ENCODE data around the gene GNAI2. TPM values are rescaled to one million over a fixed set of nuclear protein-coding genes. Genes with fewer than 3 reads are reported as not detected.
"Not testable (repeated sequence)": the region's sequence is repeated elsewhere in the genome, so short reads cannot be mapped to it uniquely, and the experiment has no call there.

The GNAI2 gene
- total RNA-seq, 1 donor from 2014 or later, result 92.0 TPM

DNA sequence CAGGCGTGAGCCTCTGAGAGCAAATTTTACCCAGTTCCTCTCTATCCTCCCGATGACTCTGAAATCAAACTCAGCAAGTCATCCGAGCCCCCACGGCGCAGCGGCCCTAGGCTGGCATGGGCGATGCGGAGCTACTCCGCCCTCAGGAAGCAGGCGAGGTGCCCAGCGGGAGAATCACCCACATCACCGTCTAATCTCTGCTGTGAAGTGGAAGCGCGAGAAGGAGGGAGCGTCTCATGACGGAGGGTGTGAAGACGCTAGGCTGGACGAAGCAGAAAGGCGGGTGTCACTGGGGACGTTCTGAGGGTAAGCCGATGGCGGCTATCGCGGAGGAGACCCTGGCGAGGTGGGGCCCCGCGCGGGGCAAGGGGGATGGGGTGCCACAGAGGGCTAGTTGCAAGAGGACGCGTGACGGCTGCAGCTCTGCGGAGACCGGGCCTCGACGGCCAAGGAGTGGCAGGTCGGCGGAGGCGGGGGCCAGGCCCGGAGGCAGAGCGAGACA, 9.1 kb upstream of the GNAI2 start:
- peak; percentile 23 for ATAC-seq

DNA sequence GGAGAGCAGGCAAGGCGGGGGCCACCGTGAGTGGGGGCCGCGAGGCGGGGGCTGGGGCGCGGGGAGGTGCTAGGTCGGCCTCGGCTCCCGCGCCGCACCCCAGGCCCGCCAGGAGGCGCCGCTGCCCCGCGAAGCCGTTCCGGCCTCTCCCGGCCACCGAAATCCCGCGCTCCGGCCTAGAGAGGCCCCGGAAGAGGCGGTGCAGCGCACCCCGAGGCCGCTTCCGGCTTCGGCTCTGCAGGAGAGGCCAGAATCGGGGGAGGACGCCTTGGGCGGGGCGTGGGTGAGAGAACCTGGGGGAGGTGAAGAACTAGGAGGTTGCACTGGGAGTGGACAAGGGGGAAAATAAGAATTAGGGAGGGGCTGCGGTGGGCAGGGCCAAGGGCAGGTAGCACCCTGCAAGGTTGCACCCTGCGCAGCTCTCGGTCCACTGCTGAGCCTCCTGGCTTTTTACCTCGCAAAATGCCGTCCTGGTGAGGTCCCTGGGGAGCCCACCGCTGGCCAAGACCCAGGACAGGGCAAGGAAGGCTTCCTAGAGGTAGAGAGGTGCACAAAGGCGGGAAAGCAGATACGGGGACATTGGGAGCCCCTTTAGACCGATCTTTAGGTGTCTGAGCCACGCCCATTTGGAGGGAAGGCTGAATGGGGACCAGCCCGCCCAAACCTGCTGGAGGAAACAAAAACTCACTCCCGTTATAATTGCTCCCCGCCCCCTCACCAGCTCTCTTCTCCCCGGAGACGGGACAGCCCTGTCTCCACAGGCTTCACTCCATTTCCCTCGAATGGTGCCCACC, 8.4 kb upstream of the GNAI2 start:
- peak; percentile 84 for ATAC-seq

DNA sequence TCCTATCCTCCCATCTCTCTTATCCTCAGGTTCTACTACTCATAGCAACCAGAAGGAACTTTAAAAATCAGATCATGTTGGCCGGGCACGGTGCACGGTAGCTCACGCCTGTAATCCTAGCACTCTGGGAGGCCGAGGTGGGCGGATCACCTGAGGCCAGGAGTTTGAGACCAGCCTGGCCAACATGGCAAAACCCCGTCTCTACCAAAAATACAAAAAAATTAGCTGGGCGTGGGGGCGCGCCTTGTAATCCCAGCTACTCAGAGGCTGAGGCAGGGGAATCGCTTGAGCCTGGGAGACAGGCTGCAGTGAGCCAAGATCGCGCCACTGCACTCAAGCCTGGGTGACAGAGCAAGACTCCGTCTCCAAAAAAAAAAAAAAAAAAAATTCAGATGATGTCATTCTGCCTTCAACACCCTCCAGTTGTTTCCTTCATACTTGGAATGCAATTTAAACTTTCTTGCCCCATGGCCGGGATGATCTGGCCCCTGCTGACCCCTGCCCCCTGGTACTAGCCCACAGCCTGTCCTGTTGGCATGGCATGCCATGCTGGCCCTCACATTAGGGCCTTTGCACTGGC, 7.7 kb upstream of the GNAI2 start:
- not testable (repeated sequence) for ATAC-seq

DNA sequence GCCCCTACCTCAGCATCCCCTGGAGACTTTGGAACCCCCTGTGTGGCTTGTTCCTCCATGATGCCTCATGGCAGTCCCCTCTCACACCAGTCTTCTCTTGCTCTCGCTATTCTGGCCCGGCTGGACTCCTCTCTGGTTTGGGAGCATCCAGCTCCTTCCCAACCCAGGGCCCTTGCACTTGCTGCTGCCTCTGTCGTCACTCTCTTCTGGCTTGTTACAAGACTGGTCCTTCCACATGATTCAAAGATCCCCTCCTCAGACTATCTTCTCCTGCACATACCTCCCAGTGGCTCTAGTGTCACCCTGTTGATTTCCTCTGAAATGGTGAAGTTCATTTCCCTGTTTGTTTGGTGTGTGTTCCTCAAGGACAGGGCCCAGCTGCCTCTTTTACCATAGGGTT, 6.5 kb upstream of the GNAI2 start:
- ATAC-seq, result no peak

DNA sequence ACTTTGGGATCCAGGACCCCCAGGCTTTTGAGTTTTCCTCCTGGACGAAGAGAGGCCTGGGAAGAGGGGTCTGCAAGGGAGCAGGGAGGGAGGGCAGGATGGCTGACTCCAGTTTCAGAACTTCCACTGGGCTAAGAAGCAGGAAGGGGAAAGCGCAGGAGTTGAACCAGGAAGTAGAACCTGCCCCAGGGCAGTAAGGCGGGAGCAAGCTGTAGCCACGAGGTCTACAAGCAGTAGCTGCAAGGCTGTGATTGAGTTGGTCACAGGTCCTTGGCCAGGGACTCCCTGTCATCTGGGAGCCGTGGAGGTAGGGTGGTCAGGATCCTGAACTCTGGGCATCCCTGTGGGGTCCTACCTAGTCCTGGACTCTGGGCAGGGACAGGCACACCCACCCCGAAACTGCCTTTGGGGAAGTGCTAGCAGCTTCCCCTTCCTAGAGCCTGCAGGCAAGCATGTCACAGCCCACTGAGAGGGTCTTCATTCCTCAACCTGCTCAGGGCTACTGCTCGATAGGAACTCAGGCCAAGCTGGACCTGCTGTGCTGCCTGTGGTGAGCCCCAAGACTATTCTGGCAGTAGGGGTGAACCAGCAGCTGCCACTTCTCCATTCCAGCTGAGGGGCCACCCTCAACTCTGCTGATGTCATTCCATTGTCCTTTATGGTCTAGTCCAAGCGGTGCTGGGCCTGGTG, 5.8 kb upstream of the GNAI2 start:
- no peak for ATAC-seq

DNA sequence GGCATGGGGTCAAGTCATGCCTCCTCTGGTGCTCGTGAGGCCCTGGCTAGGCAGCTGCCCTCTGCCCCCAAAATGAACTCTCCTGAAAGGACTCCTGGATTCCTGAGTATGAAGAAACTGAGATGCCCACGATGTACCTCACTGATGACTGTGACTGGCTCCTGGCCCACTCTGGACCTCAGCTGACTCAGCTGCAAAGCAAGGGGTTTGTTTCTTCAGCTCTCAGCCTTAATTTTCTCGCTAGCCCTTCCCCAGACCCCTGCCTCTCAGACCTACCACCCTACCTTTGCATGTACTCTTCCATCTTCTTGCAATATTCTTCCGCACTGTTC, 5.2 kb upstream of the GNAI2 start:
- ATAC-seq, result no peak

DNA sequence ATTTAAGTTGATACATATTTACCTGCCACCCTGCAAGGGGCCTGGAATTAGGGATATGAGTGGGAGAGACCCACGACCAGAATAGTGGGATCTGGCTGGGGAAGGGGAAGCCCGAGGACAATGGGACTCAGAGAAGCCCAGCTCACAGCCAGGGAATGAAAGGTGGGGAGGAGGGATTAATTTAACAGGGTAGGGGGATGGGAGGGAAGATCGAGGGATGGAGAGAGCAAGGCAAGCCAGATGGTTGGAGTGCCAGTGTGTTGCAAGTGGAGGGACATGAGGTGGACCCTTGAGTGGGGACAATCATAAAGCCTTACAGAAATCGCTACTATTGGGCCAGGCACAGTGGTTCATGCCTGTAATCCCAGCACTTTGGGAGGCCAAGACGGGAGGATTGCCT, 4.4 kb upstream of the GNAI2 start:
- ATAC-seq, result no peak

DNA sequence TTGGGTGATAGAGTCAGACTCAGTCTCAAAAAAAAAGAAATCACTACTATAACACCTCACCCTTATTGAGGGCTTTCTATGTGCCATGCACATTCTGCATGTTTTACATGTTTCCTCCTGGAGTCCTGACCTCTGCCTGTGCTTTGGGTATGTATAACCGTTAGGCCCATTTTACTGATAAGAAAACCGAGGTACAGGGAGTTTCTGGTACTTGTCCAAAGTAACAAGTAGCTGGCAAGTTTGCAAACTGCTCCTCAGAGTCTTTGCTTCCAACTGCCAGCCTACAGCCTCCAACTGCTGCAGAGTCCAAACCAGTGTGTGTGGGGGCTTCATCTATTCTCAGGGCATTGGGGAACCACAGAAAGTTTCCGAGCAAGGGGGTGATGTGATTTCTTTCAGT, 3.7 kb upstream of the GNAI2 start:
- no peak for ATAC-seq

DNA sequence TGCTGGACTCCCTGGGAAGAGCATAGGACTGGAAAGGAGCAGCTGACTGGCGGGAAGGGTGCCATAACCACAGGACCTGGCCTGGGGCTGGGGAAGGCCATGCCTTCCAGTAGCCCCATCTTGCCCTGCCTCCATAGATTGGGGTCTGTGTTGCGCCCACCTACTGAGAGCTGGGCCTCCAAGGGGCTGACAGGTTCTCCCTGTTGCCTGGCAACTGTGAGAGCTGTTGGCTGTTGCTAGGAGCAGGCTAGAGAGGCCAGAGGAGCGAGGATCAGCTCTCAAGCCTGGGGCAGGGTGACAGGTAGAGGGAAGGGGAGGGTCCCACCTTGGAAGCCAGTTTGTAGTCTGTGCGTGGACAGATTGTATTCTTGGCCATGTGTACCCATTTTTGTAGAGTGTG, 2.8 kb upstream of the GNAI2 start:
- no peak for ATAC-seq

DNA sequence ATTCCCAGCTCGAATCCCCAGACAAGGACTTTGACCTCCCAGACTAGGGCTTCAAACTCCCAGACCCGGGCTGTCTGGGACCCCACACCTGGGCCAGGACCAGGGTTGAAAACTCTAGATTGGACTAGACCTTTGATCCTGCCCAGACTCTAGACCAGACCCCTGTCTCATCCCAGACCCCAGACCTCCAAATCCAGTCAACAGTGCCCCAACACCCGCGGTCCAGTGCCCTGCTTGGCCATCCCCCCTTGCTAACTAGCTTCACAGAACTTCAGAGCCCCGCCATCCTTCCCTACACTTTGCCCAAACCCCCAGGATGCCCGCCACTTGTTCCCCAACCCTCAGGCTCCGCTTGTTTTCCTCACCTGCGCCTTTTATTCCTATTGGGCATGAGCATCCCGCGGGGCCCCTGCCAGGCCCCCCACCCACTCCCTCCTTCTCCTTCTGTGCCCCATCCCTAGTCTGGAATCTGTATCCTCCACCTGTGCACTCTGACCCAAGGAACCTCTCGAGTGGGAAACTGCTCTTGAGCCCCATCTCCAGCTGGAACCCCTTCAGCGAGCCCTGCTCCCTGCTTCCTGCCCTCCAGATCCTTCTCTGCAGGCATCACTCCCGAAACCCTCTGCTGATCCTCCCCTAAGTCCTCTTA, 604 bp downstream of the GNAI2 start:
- ATAC-seq, result no peak

DNA sequence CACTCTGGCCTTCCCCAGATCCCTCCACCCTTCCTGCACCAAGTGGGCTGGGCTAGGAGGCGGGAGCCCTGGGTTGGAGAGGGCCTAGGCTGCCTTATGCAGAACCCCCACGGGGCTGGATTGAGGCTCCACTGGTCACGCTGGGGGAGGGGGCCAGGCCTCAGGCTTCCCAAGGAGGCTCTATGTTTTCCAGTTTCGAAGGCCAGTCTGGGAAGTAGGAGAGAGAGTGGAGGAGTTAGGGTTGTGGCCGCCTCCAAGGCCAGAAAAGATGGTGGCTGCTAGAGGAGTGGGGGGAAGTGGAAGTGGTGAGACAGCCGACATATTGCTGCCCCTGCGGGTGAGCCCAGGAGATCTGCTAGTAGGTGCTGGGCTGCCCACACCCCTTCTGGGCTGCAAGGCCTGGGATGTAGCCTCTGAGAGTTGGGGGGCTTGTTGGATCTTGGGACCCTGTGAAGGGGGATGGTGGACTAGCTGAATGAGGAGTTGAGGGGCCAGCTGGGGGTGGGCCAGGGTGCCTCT, 1.2 kb downstream of the GNAI2 start:
- ATAC-seq, result no peak

DNA sequence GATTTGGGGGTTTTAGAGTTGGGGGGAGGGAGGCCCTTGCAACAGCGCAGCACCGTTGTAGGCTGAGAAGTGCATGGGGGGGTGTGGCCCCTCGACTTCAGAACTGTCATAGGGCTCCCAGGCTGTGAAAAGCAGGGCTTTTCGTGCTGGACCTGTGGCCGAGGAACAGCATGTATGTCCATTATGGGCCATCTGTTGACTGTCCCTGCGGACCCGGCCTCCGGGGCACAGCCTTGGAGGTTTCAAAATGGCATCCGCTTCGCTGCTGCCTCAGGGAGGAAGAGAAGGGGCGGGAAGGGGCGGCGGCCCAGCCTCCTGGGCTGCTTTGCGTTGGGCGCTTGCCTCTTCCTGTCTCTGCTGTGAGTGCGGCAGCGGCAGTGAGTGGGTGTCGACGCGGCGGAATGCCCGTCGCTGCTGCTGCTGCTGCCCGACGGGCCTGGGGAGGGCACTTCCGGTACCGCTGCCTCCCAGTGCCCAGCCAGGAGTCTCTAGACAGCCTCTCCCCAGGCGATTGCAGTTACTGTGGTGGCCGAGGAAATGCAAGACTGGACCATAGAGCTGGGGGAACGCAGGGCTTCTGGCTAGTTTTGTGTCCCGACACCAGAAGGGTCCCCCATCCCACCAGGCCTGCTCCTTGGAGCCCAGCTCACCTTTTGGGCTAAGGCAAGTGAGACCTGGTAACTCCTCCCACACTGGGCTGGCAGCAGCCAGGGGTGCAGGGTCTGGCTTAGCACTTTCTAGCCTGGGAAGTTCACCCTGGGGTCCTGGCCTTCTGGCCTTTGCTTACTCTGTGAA, 1.9 kb downstream of the GNAI2 start:
- ATAC-seq, result peak; percentile 28

DNA sequence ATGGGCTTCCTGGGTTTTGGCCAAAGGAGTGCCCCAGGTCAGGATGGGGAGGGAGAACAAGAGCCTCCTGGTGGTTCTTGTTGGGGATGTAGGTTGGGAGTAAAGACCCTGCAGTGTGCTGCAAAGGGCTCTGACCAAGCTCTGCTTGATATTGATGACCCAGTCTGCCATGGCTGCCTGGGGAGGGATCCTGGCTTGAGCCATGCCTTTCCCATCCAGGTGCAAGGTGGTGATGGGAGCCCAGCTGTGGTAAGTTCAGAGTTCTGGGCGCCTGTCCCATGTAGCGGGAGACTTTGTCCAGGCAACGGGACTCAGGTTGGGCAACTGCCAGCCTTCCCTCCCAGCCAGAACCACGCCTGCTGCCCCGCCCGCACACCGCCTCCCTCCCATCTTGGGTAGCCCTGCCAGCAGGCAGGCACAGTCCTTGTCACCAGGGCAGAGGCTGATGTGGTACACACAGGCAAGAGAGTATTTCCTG, 2.6 kb downstream of the GNAI2 start:
- peak; percentile 24 for ATAC-seq

DNA sequence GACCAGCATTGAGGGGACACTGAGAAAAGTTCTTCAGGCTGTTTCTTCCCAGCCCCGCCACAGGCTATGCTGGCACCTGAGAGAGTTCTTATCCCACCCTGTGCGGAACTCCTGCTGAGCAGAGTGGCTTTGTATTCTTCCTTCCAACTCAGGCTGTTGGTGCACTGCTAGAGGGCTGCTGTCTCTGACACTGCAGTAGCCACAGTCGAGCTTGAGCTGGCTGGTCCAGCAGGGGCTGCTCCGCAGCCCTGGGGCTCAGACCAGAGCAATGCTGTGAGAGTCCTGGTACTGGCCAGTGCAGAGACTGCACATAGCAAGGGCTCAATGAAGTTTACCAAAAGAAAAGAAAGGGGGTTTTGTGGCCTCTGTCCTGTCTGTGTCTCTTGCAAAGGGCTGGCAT, 3.6 kb downstream of the GNAI2 start:
- no peak for ATAC-seq

DNA sequence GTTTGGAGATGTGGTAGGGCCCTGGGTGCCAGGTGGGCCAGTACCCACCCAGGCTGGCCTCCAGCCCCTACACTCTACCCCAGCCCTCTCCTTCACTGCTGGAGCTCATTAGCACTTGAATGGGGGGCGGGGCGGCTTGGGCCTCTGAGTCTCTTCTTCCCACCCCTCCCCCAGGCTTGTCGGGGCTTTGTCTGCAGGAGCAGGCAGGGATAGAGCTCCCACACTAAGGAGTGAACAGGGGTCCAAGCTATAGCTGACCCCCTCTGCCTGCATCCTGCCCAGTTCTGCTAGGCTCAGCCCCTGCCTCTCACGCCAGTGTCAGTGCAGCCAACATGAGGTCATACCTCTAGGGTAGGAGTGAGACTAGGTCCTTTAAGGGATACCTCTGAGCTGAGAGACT, 5.2 kb downstream of the GNAI2 start:
- no peak for ATAC-seq

DNA sequence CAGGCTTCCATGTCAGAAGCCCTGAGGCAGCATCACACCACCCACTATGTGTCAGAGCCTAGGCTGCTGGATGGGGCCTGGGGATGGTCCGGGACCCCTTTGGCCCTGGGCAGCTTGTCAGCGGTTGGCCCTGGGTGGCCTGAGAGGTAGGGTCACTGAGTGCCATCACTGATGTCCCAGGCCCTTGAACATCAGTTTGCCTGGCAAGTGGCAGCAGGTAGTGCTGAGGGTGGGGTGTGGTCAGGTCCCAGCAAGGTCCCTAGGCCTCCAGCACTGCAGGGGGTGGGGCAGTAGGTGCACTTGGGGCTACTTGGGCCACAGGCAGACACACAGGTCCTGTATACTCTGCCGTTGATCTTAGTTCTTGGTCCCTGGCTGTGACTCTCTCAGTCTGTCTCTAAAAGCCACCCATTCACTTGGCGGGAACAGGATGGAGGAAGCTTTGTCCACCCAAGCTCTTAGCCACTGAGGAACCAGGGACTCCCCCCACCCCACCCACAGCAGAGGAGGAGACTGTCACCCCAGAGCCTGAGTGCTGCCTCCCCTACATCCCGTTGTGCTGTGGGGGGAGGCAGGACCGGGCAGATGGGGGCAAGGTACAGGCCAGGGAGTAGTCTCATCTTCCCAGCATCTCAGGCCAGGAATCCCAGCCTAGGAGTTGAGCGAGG, 5.8 kb downstream of the GNAI2 start:
- ATAC-seq, result no peak

DNA sequence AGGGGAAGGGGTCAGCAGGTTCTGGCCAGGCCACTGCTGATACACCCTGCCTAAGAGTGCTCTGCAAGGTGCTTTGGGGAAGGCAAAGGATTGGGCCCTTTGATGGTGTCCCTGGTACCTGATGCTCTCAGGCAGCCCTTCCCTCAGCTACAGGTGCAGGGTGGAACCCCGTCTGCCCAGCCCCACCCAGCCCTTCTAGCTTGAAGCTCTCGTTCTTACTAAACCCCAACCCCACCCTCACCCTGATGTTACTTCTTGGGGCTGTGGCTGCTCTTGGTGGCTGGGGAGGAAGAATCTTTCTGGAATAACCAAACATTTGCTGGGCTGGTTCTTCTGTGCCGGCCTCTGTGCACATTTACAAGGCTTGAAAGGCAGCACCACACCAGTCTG, 6.4 kb downstream of the GNAI2 start:
- ATAC-seq, result no peak

DNA sequence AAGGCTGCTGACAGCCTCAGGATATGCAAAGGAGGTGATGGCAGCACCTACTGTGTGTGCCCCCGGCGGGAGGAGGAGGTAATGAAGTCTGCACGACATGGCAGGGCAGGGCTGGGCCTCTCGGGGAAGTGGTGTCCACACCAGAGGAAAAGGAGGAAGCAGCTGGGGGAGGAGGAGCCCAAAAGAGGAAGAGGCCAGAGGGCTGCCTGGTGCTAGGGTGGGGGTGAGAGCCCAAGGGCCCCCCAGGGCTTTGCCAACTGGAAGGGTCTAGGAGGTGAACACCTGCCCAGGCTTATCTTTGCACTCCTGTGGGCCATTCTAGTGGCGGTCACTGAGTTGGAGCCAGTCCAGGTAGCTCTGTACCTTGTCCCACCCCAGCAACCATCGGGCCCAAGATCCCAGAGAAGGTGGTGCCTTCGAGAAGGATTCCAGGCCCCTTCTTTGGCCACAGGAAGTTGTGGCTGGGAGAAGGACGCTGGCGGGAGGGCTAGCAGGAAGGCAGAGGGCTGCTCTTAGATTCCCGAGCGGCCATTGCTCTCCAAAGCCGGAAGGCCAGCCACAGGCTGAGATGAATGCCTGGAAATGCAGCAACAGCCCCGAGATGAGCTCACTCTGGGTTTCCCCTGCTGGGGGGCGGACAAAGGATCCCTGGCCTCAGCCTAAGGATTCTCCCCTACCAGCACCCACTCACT, 7.0 kb downstream of the GNAI2 start:
- ATAC-seq, result peak; percentile 5

DNA sequence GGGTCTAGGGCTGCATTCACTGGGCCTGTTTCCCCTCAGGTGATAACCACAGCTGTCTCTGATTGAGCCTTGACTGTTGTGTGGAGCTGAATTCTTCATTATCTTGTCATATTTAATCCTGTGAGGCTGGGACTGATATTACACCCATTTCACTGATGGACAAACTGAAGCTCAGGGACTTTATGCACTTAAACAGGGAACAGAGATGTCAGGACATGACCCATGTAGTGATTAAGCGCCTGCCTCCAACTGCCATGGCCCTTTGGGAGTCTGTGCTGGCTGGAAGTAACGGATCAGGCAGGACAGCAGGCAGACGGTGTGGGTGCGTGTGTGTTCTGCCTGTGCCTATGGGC, 7.5 kb downstream of the GNAI2 start:
- ATAC-seq, result no peak

DNA sequence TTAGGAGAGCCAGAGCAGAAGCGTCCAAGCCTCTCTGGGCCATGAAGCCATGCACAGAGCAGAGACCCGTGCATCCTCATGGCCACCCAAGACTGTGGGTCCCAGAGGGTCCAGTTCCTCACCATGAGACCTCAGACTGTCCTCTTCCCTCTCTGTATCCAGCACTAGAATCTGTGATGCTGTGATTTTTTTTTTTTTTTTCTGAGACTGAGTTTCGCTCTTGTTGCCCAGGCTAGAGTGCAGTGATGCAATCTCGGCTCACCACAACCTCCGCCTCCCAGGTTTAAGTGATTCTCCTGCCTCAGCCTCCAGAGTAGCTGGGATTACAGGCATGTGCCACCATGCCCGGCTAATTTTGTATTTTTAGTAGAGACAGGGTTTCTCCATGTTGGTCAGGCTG, 8.8 kb downstream of the GNAI2 start:
- not testable (repeated sequence) for ATAC-seq

DNA sequence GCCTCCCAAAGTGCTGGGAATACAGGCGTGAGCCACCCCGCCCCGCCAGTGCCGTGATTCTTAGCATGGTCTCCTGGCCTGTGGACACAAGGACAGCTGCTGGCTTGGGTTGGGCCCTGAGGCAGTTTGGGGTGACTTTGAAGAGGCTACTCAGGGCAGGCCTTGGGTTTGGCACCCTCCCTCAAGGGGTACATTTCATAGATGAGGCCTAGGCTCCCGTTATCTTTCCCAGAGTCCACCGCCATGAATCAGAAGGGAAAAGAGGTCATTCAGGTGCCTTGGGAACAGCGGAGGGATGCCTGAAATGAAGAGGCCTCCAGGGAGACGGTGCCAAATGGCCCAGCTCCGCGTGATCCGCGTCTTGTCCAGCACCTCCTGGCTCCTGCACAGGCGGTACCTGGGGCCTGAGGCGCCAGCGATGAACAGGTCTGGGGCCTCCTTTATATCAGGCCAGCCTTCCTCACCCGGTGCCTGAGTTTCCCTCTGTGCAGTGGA, 9.3 kb downstream of the GNAI2 start:
- ATAC-seq, result no peak
